A673 (cell line): ENCODE data around the gene CRELD2. TPM values are rescaled to one million over a fixed set of nuclear protein-coding genes. Genes with fewer than 3 reads are reported as not detected.

Experiments
- BruUV-seq: library from RNA; stranded (reverse); fragments of 400-500 nt; replicated peaks from 2 replicates; lab custom pipeline; 2021; lab: Mats Ljungman, UMichigan
- CTCF ChIA-PET: fragments of 300-600 bp; sonication (Branson Sonifier 250); formaldehyde crosslinking; loops from one replicate; lab custom pipeline; 2022; ENCODE audit warnings: antibody characterized with exemption; lab: Charles Lee
- POLR2A ChIA-PET: fragments of 300-600 bp; sonication (Branson Sonifier 250); formaldehyde crosslinking; loops from one replicate; lab custom pipeline; 2022; ENCODE audit warnings: antibody characterized with exemption; ENCODE audit not compliant: low non-redundant PET; lab: Charles Lee
- DNase-seq: peaks from one replicate; pipeline ENCODE4 v3.0.0-alpha.2; 2015; ENCODE audit warnings: low spot score
- H3K27ac ChIP-seq: fragments of 200-600 bp; sonication (generic); 2 replicates; pipeline ENCODE4 v1.5.1; 2016; ENCODE audit warnings: mixed run types, low read depth, mild to moderate bottlenecking, mixed read lengths, antibody characterized with exemption, low read length; ENCODE audit not compliant: poor library complexity, severe bottlenecking
- H3K27me3 ChIP-seq: fragments of 200-600 bp; sonication (generic); replicated peaks from 2 replicates; pipeline ENCODE4 v1.6.1; 2017; ENCODE audit warnings: mixed run types, low read depth, mild to moderate bottlenecking, mixed read lengths, antibody characterized with exemption, low read length; ENCODE audit not compliant: insufficient read depth, poor library complexity
- H3K36me3 ChIP-seq: fragments of 200-600 bp; sonication (generic); 2 replicates; pipeline ENCODE4 v1.6.1; 2016; ENCODE audit warnings: mixed run types, mild to moderate bottlenecking, mixed read lengths, antibody characterized with exemption, low read length; ENCODE audit not compliant: insufficient read depth, poor library complexity, severe bottlenecking
- H3K4me1 ChIP-seq: fragments of 200-600 bp; sonication (generic); 2 replicates; pipeline ENCODE4 v1.6.1; 2017; ENCODE audit warnings: mixed run types, mild to moderate bottlenecking, mixed read lengths, antibody characterized with exemption, low read length; ENCODE audit not compliant: insufficient read depth, poor library complexity, severe bottlenecking
- H3K4me3 ChIP-seq: fragments of 200-600 bp; sonication (generic); 2 replicates; pipeline ENCODE4 v1.5.1; 2016; ENCODE audit warnings: low read depth, mixed run types, mild to moderate bottlenecking, mixed read lengths, low read length; ENCODE audit not compliant: poor library complexity, severe bottlenecking
- H3K9me3 ChIP-seq: fragments of 200-600 bp; sonication (generic); 2 replicates; pipeline ENCODE4 v1.6.1; 2016; ENCODE audit warnings: mixed run types, low read depth, mild to moderate bottlenecking, mixed read lengths, antibody characterized with exemption, low read length; ENCODE audit not compliant: poor library complexity, severe bottlenecking
- EZH2 ChIP-seq: fragments of 200-600 bp; sonication (generic); IDR thresholded peaks from 2 replicates; pipeline ENCODE4 v1.6.1; 2017; ENCODE audit warnings: borderline replicate concordance, low read depth, mild to moderate bottlenecking, mixed read lengths, antibody characterized with exemption, low read length; ENCODE audit not compliant: poor library complexity, severe bottlenecking
- intact Hi-C: fragments of 100-400 bp; cut with micrococcal nuclease; formaldehyde crosslinking; loops from one replicate; pipeline ENCODE4 v1.10.0; 2022; ENCODE audit not compliant: unreplicated experiment
- total RNA-seq: library from RNA; stranded (reverse); gene quantifications from 2 replicates; pipeline ENCODE4 v1.2.3, GENCODE V29; 2021
- TF ChIP-seq, protein P1 (sequence below): fragments of 300-800, 200-600 bp; sonication (generic); conservative IDR thresholded peaks from 2 replicates; pipeline ENCODE4 v1.5.1; 2017; ENCODE audit warnings: low read depth, mild to moderate bottlenecking, antibody characterized with exemption, low read length, moderate library complexity, mixed read lengths

Gene CRELD2
- total RNA-seq, 1 experiment from 2014 or later = 54.7 TPM

DNA sequence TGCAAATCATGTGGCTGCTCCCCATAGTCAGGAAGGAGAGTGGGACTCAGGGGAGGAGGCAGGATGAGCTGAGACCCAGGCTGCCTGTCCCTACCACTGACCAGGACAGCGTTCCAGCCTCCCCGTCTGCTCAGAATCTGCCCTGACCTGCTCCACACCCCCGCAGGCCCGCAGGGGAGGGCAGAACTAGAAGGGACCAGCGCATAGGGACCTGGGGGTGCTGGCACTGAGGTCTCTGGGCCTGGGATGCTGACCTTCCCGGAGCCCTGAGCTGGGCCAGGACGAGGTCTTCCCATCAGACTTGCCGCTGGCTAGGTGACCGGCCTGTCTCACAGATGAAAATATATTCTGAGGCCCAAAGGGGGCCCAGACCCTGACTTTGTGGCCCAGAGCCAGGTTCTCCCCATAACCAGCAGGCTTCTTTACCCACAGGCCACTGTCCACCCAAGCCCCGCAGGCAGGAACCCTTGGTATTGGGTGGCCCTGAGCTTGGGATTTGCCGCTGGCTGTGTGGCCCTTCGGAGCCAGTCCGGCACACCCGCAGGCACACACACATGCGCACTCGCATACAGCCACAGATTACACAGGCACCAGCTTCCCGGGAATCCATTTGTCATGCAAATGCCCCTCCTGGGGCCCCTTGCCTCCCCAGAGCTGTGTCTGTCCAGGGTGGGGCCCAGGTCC lies 28.3 kb downstream of the CRELD2 start:
- no peaks in the 10 kb centered on the region for H3K27me3 ChIP-seq
- no TSS peak for BruUV-seq
- intact Hi-C loops = no loop called here
- H3K4me3 ChIP-seq = no peak overlapping the region
- no peaks in the 10 kb centered on the region for H3K9me3 ChIP-seq
- H3K36me3 ChIP-seq = no peaks in the 10 kb centered on the region
- DNase-seq = peak; percentile 62
- TF ChIP-seq EZH2 = no peak
- TF ChIP-seq, protein P1, sequence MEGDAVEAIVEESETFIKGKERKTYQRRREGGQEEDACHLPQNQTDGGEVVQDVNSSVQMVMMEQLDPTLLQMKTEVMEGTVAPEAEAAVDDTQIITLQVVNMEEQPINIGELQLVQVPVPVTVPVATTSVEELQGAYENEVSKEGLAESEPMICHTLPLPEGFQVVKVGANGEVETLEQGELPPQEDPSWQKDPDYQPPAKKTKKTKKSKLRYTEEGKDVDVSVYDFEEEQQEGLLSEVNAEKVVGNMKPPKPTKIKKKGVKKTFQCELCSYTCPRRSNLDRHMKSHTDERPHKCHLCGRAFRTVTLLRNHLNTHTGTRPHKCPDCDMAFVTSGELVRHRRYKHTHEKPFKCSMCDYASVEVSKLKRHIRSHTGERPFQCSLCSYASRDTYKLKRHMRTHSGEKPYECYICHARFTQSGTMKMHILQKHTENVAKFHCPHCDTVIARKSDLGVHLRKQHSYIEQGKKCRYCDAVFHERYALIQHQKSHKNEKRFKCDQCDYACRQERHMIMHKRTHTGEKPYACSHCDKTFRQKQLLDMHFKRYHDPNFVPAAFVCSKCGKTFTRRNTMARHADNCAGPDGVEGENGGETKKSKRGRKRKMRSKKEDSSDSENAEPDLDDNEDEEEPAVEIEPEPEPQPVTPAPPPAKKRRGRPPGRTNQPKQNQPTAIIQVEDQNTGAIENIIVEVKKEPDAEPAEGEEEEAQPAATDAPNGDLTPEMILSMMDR = no peak
- ChIA-PET CTCF (interaction anchor here (0.7 kb wide), 1 partner anchor 84 kb away, joined by 3 read pairs; no protein-coding TSS in a partner anchor), POLR2A (interaction anchor here (0.6 to 0.7 kb wide), 2 partner anchors 13 to 29 kb away, joined by 3 to 4 read pairs; no protein-coding TSS in a partner anchor)
- H3K4me1 ChIP-seq = peaks cover 22% of the 10 kb centered on the region
- H3K27ac ChIP-seq = peak overlapping the region; percentile 66

DNA sequence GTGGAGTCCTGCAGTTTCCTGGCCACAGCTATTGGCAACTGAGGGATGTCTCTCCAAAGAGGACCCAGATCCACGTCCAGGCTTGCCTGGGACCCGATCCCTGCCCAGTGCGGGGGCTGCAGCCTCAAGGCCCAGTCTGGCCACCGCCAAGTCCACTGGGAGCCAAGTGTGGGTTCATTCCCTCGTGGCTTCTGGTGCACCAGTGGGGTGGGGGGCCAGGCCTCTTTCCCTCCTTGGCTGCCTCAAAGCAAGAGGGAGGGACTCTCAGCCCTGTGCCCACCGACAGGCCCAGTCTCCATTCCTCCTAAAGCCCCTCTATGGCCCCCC lies 28.8 kb downstream of the CRELD2 start:
- Histone ChIP-seq H3K27me3 (no peaks in the 10 kb centered on the region), H3K9me3 (no peaks in the 10 kb centered on the region), H3K27ac (peak overlapping the region; percentile 66), H3K4me3 (no peak overlapping the region), H3K36me3 (no peaks in the 10 kb centered on the region), H3K4me1 (peaks cover 22% of the 10 kb centered on the region)
- intact Hi-C loops = no loop called here
- POLR2A ChIA-PET = no interaction called here
- TF ChIP-seq, protein P1 = no peak
- TF ChIP-seq EZH2 = no peak
- BruUV-seq = no TSS peak
- CTCF ChIA-PET = interaction anchor here (0.7 kb wide), 1 partner anchor 83 kb away, joined by 3 read pairs; no protein-coding TSS in a partner anchor
- DNase-seq = no peak

DNA sequence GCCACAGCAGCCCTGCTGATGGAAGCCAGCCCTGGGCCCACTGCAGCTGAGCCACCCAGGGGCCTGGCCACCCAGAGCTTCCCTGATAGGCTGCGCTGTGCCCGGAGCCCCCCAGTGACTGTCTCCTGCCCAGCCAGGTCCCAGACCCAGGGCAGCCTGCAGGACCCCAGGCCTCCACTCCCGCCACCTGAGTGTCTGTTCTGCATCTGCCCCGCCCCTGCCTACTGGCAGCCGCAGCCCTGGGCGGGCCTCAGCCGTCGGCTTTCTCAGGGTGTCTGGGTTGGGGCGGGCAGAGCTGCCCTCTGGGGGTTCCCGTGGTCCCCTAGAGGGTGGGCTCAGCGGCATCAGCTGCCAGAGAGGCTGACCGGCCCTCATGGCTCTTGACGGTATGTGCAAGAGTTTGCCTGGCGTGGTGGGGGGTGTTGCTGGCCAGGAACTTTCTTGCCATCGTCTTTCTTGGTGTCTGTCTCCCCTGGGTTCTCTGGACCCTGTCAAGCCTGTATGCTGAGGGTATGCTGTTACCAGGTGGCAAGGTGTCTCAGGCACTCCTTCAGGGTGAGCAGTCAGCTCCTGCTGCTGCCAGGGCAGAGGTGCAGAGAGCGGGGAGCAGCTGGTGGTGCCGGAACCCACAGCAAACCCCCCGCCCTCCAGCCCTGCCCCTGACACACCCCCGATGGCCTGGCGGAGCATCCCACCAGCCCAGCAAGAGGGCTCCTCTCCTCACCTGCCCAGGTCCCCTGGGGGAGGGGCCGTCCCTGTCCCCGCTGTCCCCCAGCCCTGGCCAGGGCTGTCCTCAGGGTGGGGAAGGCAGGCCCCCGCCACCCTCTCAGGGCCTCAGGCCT lies 29.9 kb downstream of the CRELD2 start:
- H3K36me3 ChIP-seq = no peaks in the 10 kb centered on the region
- peaks cover 22% of the 10 kb centered on the region for H3K4me1 ChIP-seq
- intact Hi-C loops = no loop called here

More for the DNA sequence above, 29.9 kb downstream of the CRELD2 start:
- Histone ChIP-seq H3K27me3 (no peaks in the 10 kb centered on the region), H3K27ac (no peak overlapping the region), H3K4me3 (no peak overlapping the region), H3K9me3 (no peaks in the 10 kb centered on the region)
- TF ChIP-seq EZH2 = no peak
- TF ChIP-seq, protein P1 = no peak
- ChIA-PET CTCF (no interaction called here), POLR2A (no interaction called here)
- DNase-seq = no peak
- BruUV-seq = no TSS peak
